HT-29 (cell line): ENCODE data around the gene SH3RF2. TPM values are rescaled to one million over a fixed set of nuclear protein-coding genes. Genes with fewer than 3 reads are reported as not detected.
"Not testable (repeated sequence)": the region's sequence is repeated elsewhere in the genome, so short reads cannot be mapped to it uniquely, and the experiment has no call there.

Experiments
- DNase-seq: peaks from one replicate; pipeline ENCODE4 v3.0.0-alpha.2; 2015; ENCODE audit warnings: low spot score
- total RNA-seq: library from RNA; depleted of rRNA; stranded (reverse); fragments of >200 nt; shearing (Covaris generic); gene quantifications from 2 replicates; pipeline ENCODE4 v1.2.3, GENCODE V29; 2014

Gene SH3RF2
- total RNA-seq, 1 experiment from 2014 or later, result 15.9 TPM

DNA sequence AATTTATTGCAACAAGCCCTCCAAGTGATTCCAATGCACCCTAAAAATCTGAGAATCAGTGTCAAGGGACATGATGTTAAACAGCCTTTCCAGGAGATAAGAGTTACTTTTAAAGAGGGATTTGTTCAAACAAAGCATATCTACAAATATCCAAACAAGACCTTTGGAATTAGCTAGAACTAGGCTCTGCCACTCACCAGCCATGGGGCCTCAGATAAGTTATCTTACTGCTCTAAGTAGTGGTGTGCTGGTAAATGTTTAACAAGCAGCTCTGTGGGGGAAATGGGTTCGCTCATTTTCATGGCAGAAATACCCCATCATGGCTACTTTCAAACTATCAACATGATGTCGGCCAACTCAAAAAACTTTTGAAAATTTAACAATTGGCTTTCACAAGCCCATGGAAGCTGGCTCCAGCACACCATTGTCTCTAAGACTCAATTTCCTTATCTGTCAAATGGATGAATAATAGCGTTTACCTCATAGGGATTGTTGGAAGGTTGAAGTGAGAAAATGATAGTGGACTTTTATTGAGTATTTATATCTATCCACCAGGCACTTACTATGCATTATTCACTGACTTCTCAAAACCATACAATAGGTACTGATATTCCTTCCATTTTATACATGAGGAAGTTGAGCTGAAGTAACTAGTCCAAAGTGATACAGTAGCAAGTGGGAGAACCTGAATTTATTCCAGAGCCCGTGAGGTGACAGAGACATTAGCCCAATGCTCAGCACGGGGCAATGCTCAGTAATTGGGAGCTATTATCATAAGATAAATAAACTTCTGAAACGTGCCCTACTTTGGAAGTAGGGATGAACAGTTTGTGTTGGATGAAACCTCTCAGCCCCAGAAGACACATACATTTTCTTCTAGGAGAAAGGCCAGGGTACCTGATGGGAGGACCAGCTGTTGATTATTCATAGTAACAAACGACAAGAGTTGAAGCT lies 43.2 kb downstream of the SH3RF2 start:
- peak; percentile 39 for DNase-seq

GRCh38 chr5:145980259-145980658 lies 43.9 kb downstream of the SH3RF2 start:
- no peak for DNase-seq

GRCh38 chr5:145980718-145981117 lies 44.3 kb downstream of the SH3RF2 start:
- peak; percentile 27 for DNase-seq

GRCh38 chr5:145981589-145982571 lies 45.5 kb downstream of the SH3RF2 start:
- peak; percentile 79 for DNase-seq

- DNase-seq, result no peak
Observed at GRCh38 chr5:145982572-145983318, 46.4 kb downstream of the SH3RF2 start.

GRCh38 chr5:145983446-145983845 lies 47.1 kb downstream of the SH3RF2 start:
- DNase-seq, result no peak

GRCh38 chr5:145984072-145984471 lies 47.7 kb downstream of the SH3RF2 start:
- no peak for DNase-seq

GRCh38 chr5:145987856-145988255 lies 51.5 kb downstream of the SH3RF2 start:
- DNase-seq, result no peak

DNA sequence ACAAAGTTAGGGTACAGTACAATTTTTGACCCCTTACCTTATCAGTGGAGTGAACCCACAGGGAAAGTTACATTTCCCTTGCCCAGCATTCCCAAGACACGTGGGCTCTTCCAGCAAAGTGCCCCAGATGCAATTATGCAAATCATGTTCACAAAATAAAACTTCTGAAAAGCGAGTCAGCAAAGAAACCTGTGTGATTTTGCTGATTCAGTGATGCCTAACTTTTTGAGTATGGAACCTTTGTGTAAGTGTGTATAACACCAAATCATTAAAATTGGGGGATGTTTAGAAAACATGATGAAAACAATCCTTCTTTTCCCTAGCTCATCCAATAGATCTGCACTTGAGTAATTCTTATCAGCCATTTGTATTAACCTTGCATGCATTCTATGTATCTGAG lies 52.6 kb downstream of the SH3RF2 start:
- no peak for DNase-seq

GRCh38 chr5:145989428-145989827 lies 53.0 kb downstream of the SH3RF2 start:
- DNase-seq, result no peak

DNA sequence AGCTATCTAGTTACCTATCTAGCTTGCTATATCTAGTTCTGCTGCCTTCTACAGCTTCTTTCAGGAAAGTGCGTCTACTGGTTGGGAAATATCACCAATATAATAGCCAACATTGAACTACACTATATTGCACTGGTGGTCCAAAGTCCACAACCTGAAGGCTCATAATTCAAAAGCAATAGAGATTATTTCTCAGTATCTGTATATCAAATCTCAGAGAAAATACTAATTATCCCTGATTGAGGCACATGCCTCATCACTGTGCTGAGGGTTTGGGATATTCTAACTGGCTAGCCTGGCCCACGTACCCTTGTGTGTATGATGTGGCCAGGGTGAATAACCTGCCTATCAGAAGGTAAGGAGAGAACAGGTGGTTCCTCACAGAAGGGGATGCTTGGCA lies 53.8 kb downstream of the SH3RF2 start:
- DNase-seq, result no peak

DNA sequence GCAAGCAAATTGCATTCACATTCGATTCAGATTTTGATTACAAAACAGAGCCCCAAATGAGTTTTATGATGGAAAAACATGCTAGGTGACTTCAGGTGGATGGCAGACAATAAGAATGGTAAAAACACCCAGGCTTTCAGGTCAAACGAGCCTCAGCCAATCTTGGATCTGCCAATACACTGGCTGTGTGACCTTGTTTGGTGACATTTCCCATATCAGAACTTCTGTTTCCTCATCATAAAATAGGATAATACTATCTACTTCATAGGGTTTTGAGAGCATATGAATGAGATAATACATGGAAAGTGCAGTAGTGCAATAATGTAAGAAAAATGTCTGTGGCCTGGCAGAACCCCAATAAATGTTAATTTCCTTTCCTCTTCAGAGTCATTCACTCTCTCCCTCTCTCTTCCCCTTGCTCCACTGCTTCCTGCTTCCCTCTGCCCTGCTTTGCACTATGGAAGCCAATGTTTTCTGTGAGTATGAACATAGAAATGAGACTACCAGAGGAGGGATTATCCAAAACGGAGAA lies 54.7 kb downstream of the SH3RF2 start:
- DNase-seq, result no peak

GRCh38 chr5:145993538-145993937 lies 57.2 kb downstream of the SH3RF2 start:
- not testable (repeated sequence) for DNase-seq

GRCh38 chr5:145996135-145996534 lies 59.8 kb downstream of the SH3RF2 start:
- DNase-seq, result no peak

DNA sequence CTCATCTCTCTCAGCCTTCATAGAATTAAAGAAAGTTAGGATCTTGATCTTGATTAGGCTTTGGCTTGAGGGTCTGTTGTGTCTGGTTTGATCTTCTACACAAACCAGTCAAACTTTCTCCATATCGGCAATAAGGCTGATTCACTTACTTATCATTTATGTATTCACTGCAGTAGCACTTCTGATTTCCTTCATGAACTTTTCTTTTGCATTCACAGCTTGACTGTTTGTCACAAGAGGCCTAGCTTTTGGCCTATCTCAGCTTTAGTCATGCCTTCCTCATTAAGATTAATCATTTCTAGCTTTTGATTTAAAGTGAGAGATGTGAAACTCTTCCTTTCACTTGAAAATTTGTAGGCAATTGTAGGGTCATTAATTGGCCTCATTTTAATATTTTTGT lies 62.8 kb downstream of the SH3RF2 start:
- no peak for DNase-seq

- DNase-seq, result no peak
Observed at GRCh38 chr5:146000072-146000471, 63.7 kb downstream of the SH3RF2 start.

DNA sequence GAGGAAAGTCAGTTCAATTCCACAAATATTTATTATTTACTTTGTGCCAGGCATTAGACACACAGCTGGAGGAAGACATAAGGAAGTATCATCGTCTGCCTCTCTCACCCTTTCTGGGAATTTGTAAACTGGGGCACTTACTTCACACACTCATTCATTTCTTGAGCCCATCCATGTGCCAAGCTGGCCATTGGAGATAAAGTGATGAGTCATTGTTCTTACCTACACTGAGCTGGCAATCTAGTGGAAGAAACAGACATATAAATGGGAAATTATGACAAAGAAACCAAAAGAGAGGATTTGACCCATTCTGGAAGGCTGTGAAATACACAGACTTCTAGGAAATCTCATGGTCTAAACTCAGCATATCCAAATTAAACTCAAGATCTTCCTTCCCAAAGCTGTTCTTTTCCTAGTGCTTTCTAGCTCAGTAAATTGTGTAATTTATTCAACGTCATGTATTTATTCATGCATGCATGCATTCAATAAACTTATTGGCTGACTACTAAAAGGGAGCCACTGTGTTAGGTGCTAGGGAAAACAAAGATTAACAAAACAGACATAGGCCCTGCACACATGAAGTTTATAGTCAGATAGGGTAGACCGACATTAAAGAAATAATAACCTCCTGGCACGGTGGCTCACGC lies 65.3 kb downstream of the SH3RF2 start:
- DNase-seq, result no peak

GRCh38 chr5:146002491-146002890 lies 66.1 kb downstream of the SH3RF2 start:
- DNase-seq, result no peak

- DNase-seq, result no peak
Observed at GRCh38 chr5:146003852-146004251, 67.5 kb downstream of the SH3RF2 start.

DNA sequence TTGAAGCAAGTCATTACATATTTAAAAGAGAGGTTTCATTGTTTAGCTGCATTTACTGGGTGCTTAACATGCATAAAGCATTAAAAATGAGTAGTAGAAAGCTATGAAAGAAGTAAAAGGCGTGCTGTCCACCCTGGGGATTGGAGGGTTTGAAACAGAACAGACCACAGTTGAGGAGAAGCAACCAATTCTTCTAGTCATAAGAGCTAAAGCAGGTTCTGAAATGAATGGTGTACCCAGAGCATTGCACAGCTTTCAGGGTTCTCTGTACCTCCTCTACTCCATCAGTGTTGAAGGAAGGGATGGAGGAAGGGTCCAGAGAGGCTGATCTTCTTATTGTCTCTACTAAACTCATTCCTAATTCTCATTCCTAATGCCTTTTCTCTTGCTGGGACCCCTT lies 68.9 kb downstream of the SH3RF2 start:
- no peak for DNase-seq

- no peak for DNase-seq
Observed at GRCh38 chr5:146005723-146006122, 69.3 kb downstream of the SH3RF2 start.
